H1 (cell line): ENCODE results near the gene FAM167B. TPM values are rescaled to one million over a fixed set of nuclear protein-coding genes. Genes with fewer than 3 reads are reported as not detected.

ENCODE experiments used
- CTCF ChIA-PET: fragments of 300-600 bp; sonication (Branson Sonifier 250); formaldehyde crosslinking; loops from one replicate; lab custom pipeline; 2021; ENCODE audit not compliant: partially characterized antibody; lab: Charles Lee
- POLR2A ChIA-PET: fragments of 300-600 bp; sonication (Branson Sonifier 250); formaldehyde crosslinking; loops from one replicate; lab custom pipeline; 2021; ENCODE audit warnings: inconsistent platforms; ENCODE audit not compliant: partially characterized antibody; lab: Charles Lee
- DNase-seq, 2 experiments: peaks; one replicate each; pipeline versions ENCODE4 v3.0.0 to v3.0.0-alpha.2; 2010 to 2022; ENCODE audit warnings: low spot score in 2 of 2, low read depth in 1 of 2, mixed read lengths in 1 of 2
- FAIRE-seq: peaks from 2 replicates; lab custom pipeline; 2011; peaks lifted over from hg19 to GRCh38; lab: Jason Lieb, UNC
- H2AFZ ChIP-seq: 2 replicates; pipeline ENCODE4 v1.8.1; 2012; ENCODE audit warnings: low read length, inconsistent platforms
- H2AK5ac ChIP-seq: 2 replicates; pipeline ENCODE4 v1.6.1; 2013; ENCODE audit warnings: low read depth, low read length
- H2BK120ac ChIP-seq: replicated peaks from 2 replicates; pipeline ENCODE3; 2013; ENCODE audit warnings: low read depth, low read length, inconsistent platforms
- H2BK12ac ChIP-seq: 2 replicates; pipeline ENCODE4 v1.6.1; 2013; ENCODE audit warnings: low read depth, low read length
- H2BK15ac ChIP-seq: 2 replicates; pipeline ENCODE4 v1.6.1; 2013; ENCODE audit warnings: low read length
- H2BK20ac ChIP-seq: 2 replicates; pipeline ENCODE4 v1.6.1; 2013; ENCODE audit warnings: low read length
- H2BK5ac ChIP-seq: 2 replicates; pipeline ENCODE4 v1.6.1; 2013; ENCODE audit warnings: low read depth, low read length
- H3K14ac ChIP-seq: 2 replicates; pipeline ENCODE4 v1.6.1; 2013; ENCODE audit warnings: inconsistent platforms; ENCODE audit not compliant: insufficient read length
- H3K18ac ChIP-seq: 2 replicates; pipeline ENCODE4 v1.6.1; 2013; ENCODE audit warnings: low read length; ENCODE audit errors: extremely low read depth
- H3K23ac ChIP-seq: 2 replicates; pipeline ENCODE4 v1.6.1; 2013; ENCODE audit warnings: inconsistent platforms; ENCODE audit not compliant: insufficient read length
- H3K23me2 ChIP-seq: 2 replicates; pipeline ENCODE4 v1.6.1; 2013; ENCODE audit warnings: low read depth, low read length
- H3K27ac ChIP-seq: 2 replicates; pipeline ENCODE4 v1.6.1; 2011; ENCODE audit warnings: low read depth, low read length, inconsistent platforms
- H3K27me3 ChIP-seq, 4 experiments: replicated peaks in 1 of 4; 1 replicate in 1 of 4; 2 replicates in 3 of 4; pipeline versions ENCODE4 v1.6.1 to v1.8.1; 2011 to 2013; ENCODE audit warnings: low read length in 3 of 4, mild to moderate bottlenecking in 3 of 4, inconsistent platforms in 2 of 4, mixed read lengths in 2 of 4, moderate library complexity in 1 of 4; ENCODE audit not compliant: control insufficient read depth in 3 of 4, insufficient read depth in 3 of 4; ENCODE audit errors: extremely low read depth in 1 of 4
- H3K36me3 ChIP-seq, 4 experiments: 2 replicates each; pipeline versions ENCODE4 v1.6.1 to v1.8.1; 2011 to 2013; ENCODE audit warnings: mild to moderate bottlenecking in 4 of 4, low read length in 3 of 4, moderate library complexity in 2 of 4, control low read depth in 1 of 4, inconsistent platforms in 1 of 4; ENCODE audit not compliant: insufficient read depth in 4 of 4, control insufficient read depth in 2 of 4
- H3K4ac ChIP-seq: replicated peaks from 2 replicates; pipeline ENCODE3; 2013; ENCODE audit warnings: low read length, low read depth, mixed read lengths, inconsistent platforms; ENCODE audit not compliant: insufficient read length
- H3K4me1 ChIP-seq, 4 experiments: replicated peaks in 1 of 4; 1 replicate in 1 of 4; 2 replicates in 3 of 4; pipeline versions ENCODE4 v1.6.1 to v1.8.1; 2011 to 2013; ENCODE audit warnings: low read length in 3 of 4, inconsistent platforms in 2 of 4, mixed read lengths in 1 of 4; ENCODE audit not compliant: insufficient read depth in 4 of 4, control insufficient read depth in 3 of 4
- H3K4me2 ChIP-seq, 2 experiments: 2 replicates each; pipeline versions ENCODE4 v1.6.1 to v1.8.1; 2011 to 2013; ENCODE audit warnings: low read depth in 2 of 2, low read length in 2 of 2, control low read depth in 1 of 2, inconsistent platforms in 1 of 2, mild to moderate bottlenecking in 1 of 2; ENCODE audit not compliant: insufficient read depth in 1 of 2
- H3K4me3 ChIP-seq, 4 experiments: fragments of 200-600, 300-600 bp in 1 of 4; sonication (generic), shearing (Covaris generic), sonication (Bioruptor Twin) in 1 of 4; 2 replicates each; pipeline versions ENCODE4 v1.5.1 to v1.8.1; 2011 to 2016; ENCODE audit warnings: low read length in 4 of 4, low read depth in 3 of 4, control low read depth in 2 of 4, inconsistent platforms in 2 of 4, mild to moderate bottlenecking in 2 of 4, mixed read lengths in 1 of 4, moderate library complexity in 1 of 4; ENCODE audit not compliant: insufficient read depth in 2 of 4; ENCODE audit errors: extremely low read depth in 1 of 4
- H3K56ac ChIP-seq: replicated peaks from 2 replicates; pipeline ENCODE3; 2013; ENCODE audit warnings: low read depth, mild to moderate bottlenecking, mixed read lengths, low read length, inconsistent platforms; ENCODE audit not compliant: insufficient read length
- H3K79me1 ChIP-seq: 2 replicates; pipeline ENCODE4 v1.6.1; 2013; ENCODE audit warnings: low read depth, low read length, control low read depth
- H3K79me2 ChIP-seq, 2 experiments: 2 replicates each; pipeline versions ENCODE4 v1.6.1 to v1.8.1; 2012 to 2013; ENCODE audit warnings: low read length in 2 of 2, mild to moderate bottlenecking in 2 of 2, inconsistent platforms in 1 of 2; ENCODE audit not compliant: insufficient read depth in 2 of 2, control insufficient read depth in 1 of 2
- H3K9ac ChIP-seq, 4 experiments: replicated peaks in 1 of 4; 1 replicate in 1 of 4; 2 replicates in 3 of 4; pipeline versions ENCODE4 v1.6.1 to v1.8.1; 2011 to 2013; ENCODE audit warnings: low read depth in 3 of 4, low read length in 3 of 4, control low read depth in 2 of 4, mild to moderate bottlenecking in 2 of 4, moderate library complexity in 2 of 4, inconsistent platforms in 1 of 4; ENCODE audit errors: extremely low read depth in 1 of 4
- H3K9me3 ChIP-seq, 2 experiments: 2 replicates each; pipeline versions ENCODE4 v1.6.1 to v1.8.1; 2012 to 2013; ENCODE audit warnings: mild to moderate bottlenecking in 2 of 2, moderate library complexity in 2 of 2, control low read depth in 1 of 2, inconsistent platforms in 1 of 2, low read depth in 1 of 2, low read length in 1 of 2, mixed read lengths in 1 of 2; ENCODE audit not compliant: insufficient read depth in 2 of 2
- H4K20me1 ChIP-seq, 2 experiments: replicated peaks in 1 of 2; 2 replicates each; pipeline versions ENCODE3 to v1.8.1; 2011 to 2013; ENCODE audit warnings: inconsistent platforms in 2 of 2, low read length in 2 of 2, mild to moderate bottlenecking in 1 of 2; ENCODE audit not compliant: insufficient read depth in 2 of 2, control insufficient read depth in 1 of 2
- H4K5ac ChIP-seq: 2 replicates; pipeline ENCODE4 v1.6.1; 2013; ENCODE audit warnings: low read length, low read depth, mixed read lengths, inconsistent platforms; ENCODE audit not compliant: insufficient read length
- H4K8ac ChIP-seq: 2 replicates; pipeline ENCODE4 v1.8.0; 2013; ENCODE audit warnings: mild to moderate bottlenecking, moderate library complexity, low read length, inconsistent platforms; ENCODE audit not compliant: insufficient read depth; ENCODE audit errors: extremely low read depth
- H4K91ac ChIP-seq: replicated peaks from 2 replicates; pipeline ENCODE3; 2013; ENCODE audit warnings: low read length, mixed read lengths, inconsistent platforms; ENCODE audit not compliant: insufficient read length
- BCL11A ChIP-seq, 2 experiments: IDR thresholded peaks; one replicate each; pipeline ENCODE4 v1.6.1; 2011; ENCODE audit warnings: low read depth in 2 of 2, low read length in 2 of 2, mild to moderate bottlenecking in 2 of 2
- CHD1 ChIP-seq: IDR thresholded peaks from 2 replicates; pipeline ENCODE4 v1.6.1; 2012; ENCODE audit warnings: low read depth, low read length, improper control_type of control experiment
- GABPA ChIP-seq: IDR thresholded peaks from 2 replicates; pipeline ENCODE4 v1.6.1; 2011; ENCODE audit warnings: mild to moderate bottlenecking, low read length, moderate library complexity, borderline replicate concordance; ENCODE audit not compliant: insufficient read depth
- GTF2F1 ChIP-seq: IDR thresholded peaks from 2 replicates; pipeline ENCODE4 v1.6.1; 2012; ENCODE audit warnings: low read depth, low read length, improper control_type of control experiment, borderline replicate concordance
- KDM5A ChIP-seq: fragments of 200-600 bp; IDR thresholded peaks from 2 replicates; pipeline ENCODE4 v1.7.1; 2012; ENCODE audit warnings: mild to moderate bottlenecking, low read length, inconsistent platforms, mixed read lengths
- NRF1 ChIP-seq: IDR thresholded peaks from 2 replicates; pipeline ENCODE4 v1.6.1; 2011; ENCODE audit warnings: mild to moderate bottlenecking, low read depth, low read length, improper control_type of control experiment
- RAD21 ChIP-seq, 2 experiments: IDR thresholded peaks in 1 of 2; conservative IDR thresholded peaks in 1 of 2; 2 replicates each; pipeline ENCODE4 v1.6.1; 2011; ENCODE audit warnings: low read depth in 2 of 2, low read length in 2 of 2, improper control_type of control experiment in 1 of 2, inconsistent platforms in 1 of 2, mild to moderate bottlenecking in 1 of 2, moderate library complexity in 1 of 2
- SIRT6 ChIP-seq: IDR thresholded peaks from one replicate; pipeline ENCODE4 v1.7.1; 2012; ENCODE audit warnings: low read length, inconsistent platforms
- SP4 ChIP-seq: IDR thresholded peaks from 2 replicates; pipeline ENCODE4 v1.6.1; 2012; ENCODE audit warnings: low read length, inconsistent platforms
- TBP ChIP-seq: IDR thresholded peaks from 2 replicates; pipeline ENCODE4 v1.6.1; 2011; ENCODE audit warnings: low read depth, low read length, improper control_type of control experiment
- WGBS, 2 experiments: shearing (Covaris generic) in 1 of 2; methylation state at CpG; one replicate each; pipeline versions ENCODE4 v1.1.6 to v1.1.7; 2013 to 2015; ENCODE audit warnings: low lambda C conversion rate in 2 of 2, mixed read lengths in 2 of 2, inconsistent platforms in 1 of 2, low coverage in 1 of 2, missing lambda C conversion rate in 1 of 2; ENCODE audit not compliant: insufficient replicate concordance in 2 of 2, insufficient coverage in 1 of 2, insufficient read length in 1 of 2; ENCODE audit errors: extremely low coverage in 1 of 2, missing lambda C conversion rate in 1 of 2; 5-methylcytosine and 5-hydroxymethylcytosine counted together
- polyA plus RNA-seq, 7 experiments: library from polyadenylated mRNA; depleted of rRNA in 3 of 7; stranded (reverse) in 5 of 7; unstranded in 2 of 7; fragments of >200 nt in 5 of 7; fragments of 200-250 nt in 2 of 7; gene quantifications; 1 replicate in 5 of 7; 2 replicates in 1 of 7; 4 replicates in 1 of 7; pipeline versions ENCODE4 v1.2.1 to v1.2.3, GENCODE V29; 2011 to 2013; ENCODE audit warnings: missing spikeins in 2 of 7, mixed read lengths in 2 of 7
- total RNA-seq: library from RNA; stranded (reverse); fragmentation: NEBNext Ultra II Directional; extraction: Animal tissue kit (Norgen Biotek cat#: 25700); gene quantifications from 2 replicates; pipeline ENCODE4 v1.2.1, GENCODE V29; 2021

FAM167B gene
- total and polyA plus RNA-seq, 2 of the 8 experiments (the other 6 are each of a cell fraction or from before 2014, with no cell fraction given): 2.8 to 3.9 TPM

DNA sequence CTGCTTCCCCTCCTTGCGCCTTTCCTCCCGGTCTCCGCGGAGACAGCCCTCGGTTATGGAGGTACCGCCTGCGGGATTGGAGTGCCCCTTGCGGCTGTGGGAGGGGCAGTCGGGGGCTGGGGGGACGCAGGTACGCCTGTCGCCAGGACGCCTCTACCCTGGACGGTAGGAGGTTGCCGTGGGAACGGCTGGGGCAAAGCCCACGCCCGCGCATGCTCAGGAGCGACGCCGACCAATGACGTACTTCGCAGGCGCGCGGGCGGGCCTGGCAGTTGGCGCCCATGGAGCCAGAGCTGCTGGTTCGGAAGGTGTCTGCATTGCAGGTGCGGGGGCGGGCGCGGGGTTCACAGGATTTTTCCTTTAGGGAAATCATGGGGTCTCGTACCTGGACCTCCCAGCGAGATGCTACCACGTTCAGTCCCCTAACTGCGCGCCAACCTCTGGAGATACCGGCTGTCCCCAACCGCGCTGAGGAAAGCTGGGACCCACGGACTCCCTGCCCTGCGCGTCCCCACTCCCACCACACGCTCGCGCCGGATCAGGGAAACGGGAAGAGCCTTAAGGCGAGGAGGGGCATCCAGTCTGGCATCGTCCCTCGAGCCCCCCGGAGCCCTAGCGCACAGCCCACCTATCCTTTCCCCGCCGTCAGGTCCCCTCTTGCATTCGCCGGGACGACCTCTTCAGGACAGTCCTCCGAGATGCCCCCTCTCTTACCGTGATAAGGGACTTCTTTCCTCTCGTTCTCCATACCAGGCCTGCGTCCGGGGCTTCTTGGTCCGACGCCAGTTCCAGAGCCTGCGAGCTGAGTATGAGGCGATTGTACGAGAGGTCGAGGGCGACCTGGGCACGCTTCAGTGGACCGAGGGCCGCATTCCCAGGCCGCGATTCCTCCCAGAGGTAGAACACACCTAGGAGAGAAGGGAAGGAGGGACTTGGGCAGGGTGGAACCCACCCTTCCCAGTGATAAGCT, 41.3 kb upstream of the FAM167B start, which contains the start of gene IQCC:
TSS of gene IQCC (plus strand) at position 271 of the 970 bp plus-strand sequence. CDS start at position 282, 11 bp downstream.
- Histone ChIP-seq H3K4me1 (peaks cover 0 to 21% (median 10%) of the 10 kb centered on the region in 4 experiments; a peak in 6 of 7 replicates), H2BK15ac (peak within 1 kb of the TSS; percentile 31; the same call in 1 of the 2 replicates), H3K79me2 (no peaks in the 10 kb centered on the region), H4K8ac (peak within 1 kb of the TSS; percentile 92; the same call in 1 of the 2 replicates), H4K5ac (peak within 1 kb of the TSS; percentile 54), H3K4ac (peak within 1 kb of the TSS; percentile 7), H3K4me3 (peak within 1 kb of the TSS; percentile 64 to 86 (median 80)), H3K18ac (no peak within 1 kb of the TSS; the same call in 1 of the 2 replicates), H3K14ac (no peak within 1 kb of the TSS), H3K9me3 (no peaks in the 10 kb centered on the region), H3K79me1 (peaks cover 2% of the 10 kb centered on the region; the same call in 1 of the 2 replicates), H4K20me1 (peaks cover 0 to 2% of the 10 kb centered on the region in 2 experiments), H3K23ac (no peak within 1 kb of the TSS), H2BK12ac (peak within 1 kb of the TSS; percentile 35; the same call in 1 of the 2 replicates), H2AK5ac (no peak within 1 kb of the TSS), H3K4me2 (peak within 1 kb of the TSS; percentile 73 to 96), H3K36me3 (no peaks in the 10 kb centered on the region; a peak in 1 of 8 replicates), H3K27me3 (peaks cover 0 to 4% (median 2%) of the 10 kb centered on the region in 4 experiments; a peak in 3 of 7 replicates), H3K23me2 (peaks cover 12% of the 10 kb centered on the region; the same call in 1 of the 2 replicates), H4K91ac (peak within 1 kb of the TSS; percentile 76), H3K9ac (peak within 1 kb of the TSS; percentile 75 to 84 (median 78)), H2BK5ac (peak within 1 kb of the TSS; percentile 19; the same call in 1 of the 2 replicates), H3K27ac (peak within 1 kb of the TSS; percentile 51; the same call in 1 of the 2 replicates), H2BK120ac (no peak within 1 kb of the TSS), H3K56ac (no peak within 1 kb of the TSS), H2BK20ac (no peak within 1 kb of the TSS), H2AFZ (peak within 1 kb of the TSS; percentile 74; the same call in 1 of the 2 replicates)
- CTCF ChIA-PET: interaction anchor here (0.6 to 4.5 kb wide), 5 partner anchors 11 to 158 kb away, joined by 3 to 25 read pairs (median 3); no protein-coding TSS in a partner anchor
- DNase-seq (peak; percentile 81 to 93), FAIRE-seq (no peak)
- WGBS, 2 experiments: 11% methylated on average over 60 of the region's 77 CpGs; no CpG with 5 or more reads in 1 of the 2 experiments
- POLR2A ChIA-PET: interaction anchor here (0.7 to 21.3 kb wide), 23 partner anchors 7 to 447 kb away, joined by 3 to 332 read pairs (median 5); partner anchors contain the start of genes BSDC1, CCDC28B, KPNA6 and MARCKSL1
- TF ChIP-seq SIRT6: no peak
- no peak for TF ChIP-seq SP4
- TF ChIP-seq GTF2F1: no peak
- peak; percentile 93 for TF ChIP-seq NRF1
- no peak for TF ChIP-seq CHD1
- TF ChIP-seq RAD21 (IDR thresholded peaks at IDR 0.05 in 1 of 2, conservative IDR thresholded peaks at IDR 0.05 in 1 of 2; ENCODE audit: low read depth in 2 of 2, low read length in 2 of 2): peak; percentile 46 to 49
- peak; percentile 73 for TF ChIP-seq KDM5A
- no peak for TF ChIP-seq GABPA
- TF ChIP-seq TBP: 0 out of 2 replicates have a peak, but pooled peaks have one; percentile 64
- no peak for TF ChIP-seq BCL11A (IDR thresholded peaks at IDR 0.05; ENCODE audit: low read depth in 2 of 2, low read length in 2 of 2)
